Stimulated activated effector memory CD8-positive, alpha-beta T cell treated with anti-CD3 and anti-CD28 coated beads, Interleukin-12 subunit alpha, Interleukin-12 subunit beta, amount 100 ng/mL, for 72 hours (primary cell): Measurements from ENCODE around the gene SNCA.

Experiments
- ATAC-seq: fragments of 150-1000 bp; cut with Tn5 transposase; 2 replicates; pipeline ENCODE4 v1.10.0; 2021
- DNase-seq, 2 donors: peaks; one replicate each; pipeline ENCODE4 v3.0.0; 2021 to 2022; ENCODE audit warnings: low spot score in 2 of 2
- H3K27ac Mint-ChIP-seq: one replicate; pipeline ENCODE4 v1.8.0; 2022; ENCODE audit warnings: mild to moderate bottlenecking, mixed read lengths
- H3K36me3 Mint-ChIP-seq: one replicate; pipeline ENCODE4 v1.8.0; 2022; ENCODE audit warnings: mild to moderate bottlenecking, mixed read lengths
- H3K4me1 Mint-ChIP-seq: one replicate; pipeline ENCODE4 v1.8.0; 2022; ENCODE audit warnings: mixed read lengths
- H3K4me3 Mint-ChIP-seq: one replicate; pipeline ENCODE4 v1.8.0; 2022; ENCODE audit warnings: mild to moderate bottlenecking, mixed read lengths
- H3K9me3 Mint-ChIP-seq: one replicate; pipeline ENCODE4 v1.8.0; 2022; ENCODE audit warnings: mixed read lengths

SNCA gene

DNA sequence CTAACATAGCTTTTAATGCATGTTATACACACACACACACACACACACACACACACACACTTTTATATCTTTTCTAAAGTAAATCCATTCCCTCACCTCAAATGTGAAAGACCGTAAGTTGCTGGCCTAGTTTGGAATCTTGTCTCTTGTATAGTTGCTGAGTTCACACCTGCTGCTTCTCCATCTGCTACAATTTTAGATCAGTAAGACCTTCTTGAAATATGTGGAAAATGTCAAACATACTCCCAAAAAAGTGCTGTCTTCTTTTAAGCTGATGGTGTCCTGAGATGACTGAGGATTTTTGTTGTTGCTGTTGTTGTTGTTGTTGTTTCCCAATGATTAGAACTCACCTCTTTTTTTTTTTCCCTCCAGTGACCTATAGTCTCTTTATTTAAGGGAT, 121.3 kb downstream of the SNCA start:
- H3K36me3 Mint-ChIP-seq, result no peaks in the 10 kb centered on the region
- DNase-seq, result no peak
- no peak overlapping the region for H3K4me3 Mint-ChIP-seq
- H3K9me3 Mint-ChIP-seq, result no peaks in the 10 kb centered on the region
- no peak for ATAC-seq
- H3K4me1 Mint-ChIP-seq, result no peaks in the 10 kb centered on the region
- H3K27ac Mint-ChIP-seq, result no peak overlapping the region

DNA sequence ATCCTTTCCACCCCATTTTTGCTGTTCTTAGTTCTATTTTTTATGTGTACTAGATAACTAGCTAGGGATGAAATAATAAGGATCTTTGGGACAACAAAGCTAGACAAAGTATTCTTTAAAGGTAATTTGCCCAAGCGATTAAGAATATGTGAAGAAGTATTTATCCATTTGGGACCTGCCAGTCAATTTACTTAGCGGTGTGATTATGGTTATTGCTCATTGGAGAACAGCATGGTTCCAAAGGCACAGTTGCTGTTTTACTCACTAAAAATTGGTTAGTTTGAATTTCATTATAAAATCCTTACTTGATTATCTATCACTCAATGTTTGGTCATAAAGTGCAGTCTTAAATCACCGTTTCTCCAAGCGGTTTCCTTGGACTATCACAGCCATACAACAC, 124.1 kb downstream of the SNCA start:
- DNase-seq, result no peak
- no peak overlapping the region for H3K27ac Mint-ChIP-seq
- H3K4me1 Mint-ChIP-seq, result no peaks in the 10 kb centered on the region
- no peaks in the 10 kb centered on the region for H3K9me3 Mint-ChIP-seq
- no peaks in the 10 kb centered on the region for H3K36me3 Mint-ChIP-seq
- no peak for ATAC-seq
- no peak overlapping the region for H3K4me3 Mint-ChIP-seq

DNA sequence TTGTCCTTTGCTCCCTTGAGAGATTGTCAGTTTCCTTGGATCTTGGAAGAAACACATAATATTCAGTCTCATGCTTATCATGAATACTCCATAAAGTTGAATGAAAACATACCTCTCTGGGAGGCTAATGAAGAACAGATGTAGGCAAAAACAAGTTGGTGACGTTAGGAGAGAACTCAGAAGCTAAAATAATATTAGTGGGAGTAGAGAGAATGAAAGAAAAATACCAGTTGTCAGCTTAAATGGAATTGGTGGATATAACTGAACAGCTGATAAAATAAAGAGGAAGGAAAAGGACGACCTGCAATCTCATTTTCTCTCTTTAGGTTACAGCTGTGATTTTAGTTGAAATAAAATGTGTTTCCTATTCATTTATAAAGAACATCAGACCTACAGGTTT, 124.8 kb downstream of the SNCA start:
- Mint-ChIP-seq H3K4me3 (no peak overlapping the region), H3K36me3 (no peaks in the 10 kb centered on the region), H3K9me3 (no peaks in the 10 kb centered on the region), H3K27ac (no peak overlapping the region), H3K4me1 (no peaks in the 10 kb centered on the region)
- no peak for ATAC-seq
- DNase-seq, result no peak

DNA sequence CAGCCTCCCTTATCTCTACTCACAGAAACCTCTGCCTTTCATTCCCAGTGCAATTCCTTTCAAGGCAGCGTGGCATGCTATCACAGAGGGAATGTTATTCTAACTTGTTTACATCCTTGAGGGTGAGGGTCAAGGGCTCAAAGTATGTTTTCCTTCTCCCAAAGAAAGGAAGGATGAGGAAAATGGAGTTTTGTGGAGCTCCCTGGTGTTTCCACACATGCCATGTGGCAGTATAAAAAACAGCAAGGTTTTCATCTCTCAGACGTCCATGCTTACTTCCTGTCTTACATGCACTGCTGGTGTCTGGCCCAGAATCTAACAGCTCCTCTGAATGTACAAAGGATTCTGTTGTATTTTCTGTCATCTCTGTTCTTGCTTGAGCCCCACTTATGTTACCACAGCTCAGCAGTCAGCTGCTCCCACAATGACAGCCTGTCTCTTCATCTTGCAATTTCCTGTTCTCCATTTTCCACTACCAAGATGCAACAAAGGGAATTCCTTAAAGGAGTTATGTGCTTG, 128.0 kb downstream of the SNCA start:
- DNase-seq (no peak), ATAC-seq (no peak)
- Mint-ChIP-seq H3K27ac (no peak overlapping the region), H3K4me3 (no peak overlapping the region), H3K4me1 (no peaks in the 10 kb centered on the region), H3K9me3 (no peaks in the 10 kb centered on the region), H3K36me3 (no peaks in the 10 kb centered on the region)

DNA sequence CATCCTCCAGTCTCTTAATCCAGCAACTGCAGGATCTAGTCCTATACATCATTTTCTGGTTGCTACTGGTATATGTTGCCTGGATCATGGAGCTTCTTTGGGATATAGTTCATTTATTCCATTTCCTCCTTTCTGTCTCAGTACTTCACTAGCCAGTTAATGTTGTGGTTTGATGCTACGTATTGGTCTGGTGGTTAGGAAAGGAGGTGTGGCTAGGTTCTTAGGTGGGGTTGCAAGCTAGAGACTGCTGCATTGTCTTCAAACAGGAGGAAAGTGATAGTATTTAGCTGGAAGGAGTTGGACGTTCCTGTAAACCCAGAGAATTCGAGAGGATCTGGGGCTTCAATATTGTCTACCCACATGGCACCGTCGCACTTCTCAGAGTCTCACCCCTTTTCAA, 129.5 kb downstream of the SNCA start:
- Mint-ChIP-seq H3K4me3 (no peak overlapping the region), H3K9me3 (no peaks in the 10 kb centered on the region), H3K27ac (no peak overlapping the region), H3K36me3 (no peaks in the 10 kb centered on the region), H3K4me1 (no peaks in the 10 kb centered on the region)
- ATAC-seq (no peak), DNase-seq (no peak)

DNA sequence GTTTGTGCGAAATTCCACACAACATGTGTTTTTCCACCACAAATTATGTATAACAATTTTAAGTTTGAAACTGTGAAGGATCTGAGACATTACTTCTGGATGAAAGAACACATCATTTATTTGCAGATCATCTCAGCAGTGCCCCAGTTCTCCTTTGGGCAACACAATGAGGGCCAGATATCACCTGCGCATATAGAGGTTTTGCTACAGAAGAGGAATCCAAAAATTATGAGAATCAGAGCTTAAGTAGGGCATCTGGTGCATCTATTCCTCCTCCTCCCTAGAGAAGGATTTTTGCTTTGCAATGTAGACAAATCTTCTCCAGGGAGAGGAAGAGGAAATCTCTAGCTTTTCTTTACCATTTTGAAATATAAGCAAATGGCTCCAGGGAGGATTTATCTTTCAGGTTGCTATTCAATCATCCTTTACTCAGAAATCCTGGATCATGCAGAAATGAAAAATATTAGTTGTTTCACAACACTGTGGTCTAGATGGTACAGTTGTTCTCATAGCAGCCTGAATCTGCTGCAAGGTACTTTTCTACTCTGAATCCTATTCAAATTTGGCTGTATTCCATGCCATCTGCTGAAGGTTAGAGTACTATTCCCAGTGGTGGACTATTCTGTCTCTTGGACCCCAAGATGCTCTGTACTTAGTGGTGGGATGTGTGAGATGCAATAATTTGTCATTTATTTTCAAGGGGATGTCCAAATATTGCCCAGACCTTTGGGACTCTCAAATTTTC, 132.1 kb downstream of the SNCA start:
- Mint-ChIP-seq H3K9me3 (no peaks in the 10 kb centered on the region), H3K4me3 (no peak overlapping the region), H3K36me3 (no peaks in the 10 kb centered on the region), H3K4me1 (no peaks in the 10 kb centered on the region), H3K27ac (no peak overlapping the region)
- ATAC-seq (no peak), DNase-seq (no peak)

DNA sequence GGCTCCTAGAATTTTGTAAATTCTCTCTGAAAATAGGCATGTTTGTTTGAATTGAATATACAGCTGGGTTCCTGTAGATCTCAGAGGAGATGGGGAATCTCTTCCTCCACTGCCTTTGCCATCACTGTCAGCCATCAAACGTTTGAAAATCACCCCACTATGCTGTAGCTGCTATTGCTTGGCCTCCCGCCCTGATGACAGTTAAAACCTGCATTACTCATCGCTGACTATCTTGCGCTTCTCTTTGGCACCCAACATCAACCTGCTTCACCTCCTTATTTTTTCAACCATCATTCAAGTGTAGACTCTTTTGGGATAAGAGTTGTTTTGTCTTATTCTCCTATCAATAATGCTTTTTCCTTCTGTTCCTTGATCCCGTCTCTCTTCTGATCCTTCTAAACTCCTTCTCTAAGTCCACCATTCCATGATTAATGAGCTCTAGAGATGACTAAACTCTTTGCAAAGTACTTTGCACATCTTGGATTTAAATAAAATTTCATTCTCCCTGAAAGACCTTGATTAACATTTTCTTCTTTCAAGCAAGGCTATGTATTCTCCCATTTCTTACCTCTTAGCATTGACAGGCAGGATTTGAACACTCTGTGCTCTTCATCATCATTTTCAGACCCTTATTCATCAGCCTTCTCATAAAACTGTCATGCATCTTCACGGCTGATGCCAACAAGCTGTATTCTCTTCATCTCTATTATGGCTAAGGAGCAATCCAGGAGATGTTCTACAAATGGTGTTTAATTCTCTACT, 133.0 kb downstream of the SNCA start:
- no peak for DNase-seq
- Mint-ChIP-seq H3K4me3 (no peak overlapping the region), H3K27ac (no peak overlapping the region), H3K4me1 (no peaks in the 10 kb centered on the region), H3K36me3 (no peaks in the 10 kb centered on the region), H3K9me3 (no peaks in the 10 kb centered on the region)
- ATAC-seq, result no peak

DNA sequence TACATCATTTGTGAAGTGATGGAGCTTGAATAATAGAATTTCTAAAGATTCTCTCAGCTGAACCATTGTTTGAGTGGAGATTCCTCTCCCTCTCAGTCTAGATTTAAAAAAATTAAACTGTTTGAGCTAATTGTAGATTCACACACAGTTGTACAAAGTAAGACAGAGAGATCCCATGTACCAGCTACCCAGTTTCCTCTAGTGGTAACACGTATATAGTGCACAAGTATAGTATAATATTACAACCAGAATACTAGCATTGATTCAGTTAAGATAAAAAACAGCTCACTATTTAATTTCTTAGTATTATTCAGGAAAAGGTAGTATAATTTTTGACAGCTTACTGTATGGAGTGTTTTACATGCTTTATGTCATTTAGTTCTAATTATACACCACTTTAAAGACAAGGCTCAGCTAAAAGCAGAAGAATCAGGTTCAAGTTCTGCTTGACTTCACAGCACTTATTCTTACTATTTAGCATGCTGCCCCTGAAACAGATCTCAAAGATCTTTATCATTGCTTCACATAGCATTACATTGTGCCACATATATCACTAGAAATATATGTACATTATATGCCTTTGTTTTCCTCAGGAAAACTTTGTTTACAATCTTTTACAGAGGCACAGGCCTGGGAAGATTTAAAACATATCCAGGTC, 136.1 kb downstream of the SNCA start:
- DNase-seq (no peak), ATAC-seq (no peak)
- Mint-ChIP-seq H3K9me3 (no peaks in the 10 kb centered on the region), H3K4me1 (no peaks in the 10 kb centered on the region), H3K4me3 (no peak overlapping the region), H3K27ac (no peak overlapping the region), H3K36me3 (no peaks in the 10 kb centered on the region)

DNA sequence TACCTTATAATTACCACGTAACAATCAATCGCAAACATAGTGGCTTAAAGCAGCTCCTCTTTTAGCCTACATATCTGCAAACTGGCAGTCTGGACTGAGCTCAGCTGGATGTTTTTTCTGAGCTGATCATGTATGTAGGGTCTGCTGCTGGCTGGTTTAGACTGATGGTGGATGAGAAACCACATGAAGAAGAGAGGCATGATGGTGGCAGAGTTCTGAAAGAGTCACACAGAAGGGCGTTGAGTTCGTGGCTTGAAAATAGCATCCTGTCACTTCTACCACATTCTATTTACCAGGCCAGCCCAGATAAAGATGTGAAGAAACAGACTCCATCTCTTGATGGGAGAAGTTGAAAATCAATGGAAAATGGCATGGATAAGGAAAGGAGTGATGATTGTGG, 151.3 kb downstream of the SNCA start:
- Mint-ChIP-seq H3K4me3 (no peak overlapping the region), H3K4me1 (no peaks in the 10 kb centered on the region), H3K9me3 (no peaks in the 10 kb centered on the region), H3K36me3 (no peaks in the 10 kb centered on the region), H3K27ac (no peak overlapping the region)
- DNase-seq (no peak), ATAC-seq (no peak)

DNA sequence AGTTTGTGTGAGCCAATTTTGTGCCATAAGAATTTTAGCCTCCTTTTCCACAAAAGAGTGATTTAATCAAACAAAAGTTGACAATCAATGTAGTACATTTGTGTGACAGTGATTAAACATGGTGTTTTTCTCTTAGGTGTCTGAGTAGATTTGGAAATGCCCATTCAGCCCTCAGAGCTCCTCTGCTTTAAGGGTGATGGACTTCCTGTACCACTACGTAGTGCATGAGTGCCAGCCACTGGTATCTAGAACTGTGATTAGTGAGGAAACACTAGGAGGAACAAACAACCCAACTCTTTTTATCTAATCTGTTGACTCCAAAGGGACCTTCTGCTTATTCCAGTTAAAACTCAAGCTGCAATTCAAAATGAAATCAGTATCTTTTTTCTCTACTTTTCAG, 151.7 kb downstream of the SNCA start:
- ATAC-seq, result no peak
- no peak overlapping the region for H3K4me3 Mint-ChIP-seq
- no peak overlapping the region for H3K27ac Mint-ChIP-seq
- no peaks in the 10 kb centered on the region for H3K36me3 Mint-ChIP-seq
- H3K4me1 Mint-ChIP-seq, result no peaks in the 10 kb centered on the region
- DNase-seq, result no peak
- no peaks in the 10 kb centered on the region for H3K9me3 Mint-ChIP-seq

DNA sequence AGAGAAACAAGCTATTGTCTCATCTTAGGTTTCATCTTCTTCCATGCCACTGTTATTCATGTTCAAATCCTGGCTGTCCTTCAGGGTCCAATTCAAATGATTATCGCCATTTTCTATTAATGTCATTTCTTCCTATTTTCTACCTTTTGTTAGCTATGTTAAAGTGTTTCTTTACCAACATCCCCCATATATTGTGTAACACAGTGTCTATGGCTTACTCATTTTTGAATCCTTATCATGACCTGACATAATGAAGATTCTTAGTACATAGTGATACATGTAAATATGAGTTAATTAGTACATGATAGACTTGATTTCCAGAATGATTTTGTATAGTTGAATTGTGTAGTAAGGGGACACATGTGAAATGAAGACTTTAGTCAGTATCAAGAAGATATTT, 152.4 kb downstream of the SNCA start:
- DNase-seq (no peak), ATAC-seq (no peak)
- Mint-ChIP-seq H3K4me1 (no peaks in the 10 kb centered on the region), H3K9me3 (no peaks in the 10 kb centered on the region), H3K36me3 (no peaks in the 10 kb centered on the region), H3K4me3 (no peak overlapping the region), H3K27ac (no peak overlapping the region)

DNA sequence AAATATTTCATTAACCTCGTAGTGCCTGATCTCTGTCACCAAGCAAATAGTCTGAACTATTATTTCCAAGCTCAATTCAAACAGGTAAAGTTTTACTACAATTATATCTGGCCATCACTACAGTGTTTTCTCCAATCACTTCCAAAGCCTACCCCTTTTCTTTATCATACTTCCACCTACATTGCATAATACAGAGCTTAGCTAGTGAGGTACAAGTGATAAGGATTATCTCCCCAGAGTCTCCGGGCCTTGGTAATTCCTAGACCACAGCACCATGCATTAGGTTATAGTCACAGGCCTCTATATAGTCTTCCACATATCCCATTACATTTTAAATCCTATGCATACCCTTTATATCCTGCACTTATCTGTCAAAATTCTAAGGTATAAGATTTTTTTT, 154.2 kb downstream of the SNCA start:
- Mint-ChIP-seq H3K4me1 (no peaks in the 10 kb centered on the region), H3K36me3 (no peaks in the 10 kb centered on the region), H3K27ac (no peak overlapping the region), H3K9me3 (no peaks in the 10 kb centered on the region), H3K4me3 (no peak overlapping the region)
- DNase-seq (no peak), ATAC-seq (no peak)

DNA sequence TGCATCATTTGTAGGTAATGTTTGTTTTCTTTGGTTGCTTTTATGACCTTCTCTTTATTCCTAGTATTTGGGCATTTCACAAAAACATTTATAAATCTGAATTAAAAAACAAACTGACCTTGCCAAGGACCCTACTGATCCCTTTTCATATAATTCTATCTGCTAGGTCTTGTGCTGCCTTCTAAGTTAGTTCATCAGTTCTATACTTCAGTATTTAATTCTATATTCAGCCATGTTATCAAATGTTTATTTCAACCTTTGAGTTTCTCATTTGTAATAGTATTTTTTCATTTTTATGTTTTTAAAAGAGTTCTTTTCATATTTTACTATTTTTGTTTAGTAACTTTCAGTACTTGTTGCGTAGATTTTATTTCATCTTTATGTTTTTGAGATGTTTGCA, 155.3 kb downstream of the SNCA start:
- H3K36me3 Mint-ChIP-seq, result no peaks in the 10 kb centered on the region
- DNase-seq (no peak), ATAC-seq (no peak)
- H3K9me3 Mint-ChIP-seq, result no peaks in the 10 kb centered on the region
- no peak overlapping the region for H3K4me3 Mint-ChIP-seq
- no peaks in the 10 kb centered on the region for H3K4me1 Mint-ChIP-seq
- H3K27ac Mint-ChIP-seq, result no peak overlapping the region

DNA sequence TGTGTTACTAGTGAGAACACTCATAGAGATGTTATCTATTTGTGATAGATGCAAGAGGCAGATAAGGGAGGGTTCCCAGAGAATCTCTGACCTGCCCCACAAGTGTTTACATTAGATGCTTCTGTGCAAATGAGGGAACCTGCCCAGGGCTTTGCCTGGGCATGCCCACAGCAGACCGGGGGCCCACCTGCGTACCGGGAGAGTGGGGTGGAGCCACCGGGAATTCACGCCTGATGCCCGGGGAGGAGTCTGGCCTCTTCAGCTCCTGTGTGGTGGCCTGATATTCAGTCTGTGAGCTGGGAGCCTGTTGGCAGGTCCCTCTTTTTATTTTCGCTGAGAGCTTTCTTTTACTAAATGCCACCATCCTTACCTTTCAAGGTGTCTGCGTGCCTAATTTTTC, 155.7 kb downstream of the SNCA start:
- no peak for DNase-seq
- Mint-ChIP-seq H3K4me1 (no peaks in the 10 kb centered on the region), H3K27ac (no peak overlapping the region), H3K36me3 (no peaks in the 10 kb centered on the region), H3K4me3 (no peak overlapping the region), H3K9me3 (no peaks in the 10 kb centered on the region)
- ATAC-seq, result no peak

DNA sequence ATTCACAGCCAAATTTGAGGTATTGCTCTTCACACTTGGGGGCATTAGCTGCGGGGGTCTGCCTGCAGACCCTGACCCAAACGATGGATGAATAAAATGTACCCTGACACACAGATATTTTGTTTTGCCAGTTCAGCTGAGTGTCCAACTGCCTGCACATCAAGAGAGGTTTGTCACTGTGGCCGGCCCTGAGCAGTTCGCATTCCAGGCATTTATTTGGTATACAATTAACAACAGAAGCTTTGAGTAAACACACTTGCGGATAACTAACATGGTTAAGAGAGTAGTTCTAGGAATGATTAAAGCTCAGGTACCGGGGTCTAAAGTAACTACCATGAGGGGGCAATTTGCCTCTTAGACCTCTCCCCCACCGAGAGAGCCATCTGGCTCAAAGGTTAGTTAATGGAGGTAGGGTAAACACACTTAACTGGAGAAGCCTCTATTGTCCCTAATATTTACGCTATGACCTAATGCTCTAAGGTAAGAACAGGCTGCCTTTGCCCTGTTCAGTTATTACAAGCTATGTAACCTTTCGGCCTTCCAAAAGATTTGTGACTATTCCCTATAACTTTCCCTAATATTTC, 162.0 kb downstream of the SNCA start:
- H3K36me3 Mint-ChIP-seq, result no peaks in the 10 kb centered on the region
- ATAC-seq (no peak), DNase-seq (no peak)
- no peaks in the 10 kb centered on the region for H3K4me1 Mint-ChIP-seq
- no peak overlapping the region for H3K27ac Mint-ChIP-seq
- H3K9me3 Mint-ChIP-seq, result no peaks in the 10 kb centered on the region
- no peak overlapping the region for H3K4me3 Mint-ChIP-seq
